Activated CD8-positive, alpha-beta memory T cell treated with anti-CD3 and anti-CD28 coated beads, Interleukin-2, amount 10 ng/mL, durations not matched to agents 7 days and 5 days (primary cell): ENCODE results near the gene ZG16. TPM values are rescaled to one million over a fixed set of nuclear protein-coding genes. Genes with fewer than 3 reads are reported as not detected.
"Not testable (repeated sequence)": the region's sequence is repeated elsewhere in the genome, so short reads cannot be mapped to it uniquely, and the experiment has no call there.

Experiments
- ATAC-seq: fragments of 150-1000 bp; cut with Tn5 transposase; one replicate; pipeline ENCODE4 v1.10.0; 2021; ENCODE audit warnings: moderate library complexity
- CTCF ChIA-PET: fragments of 350-600 bp; sonication (Branson Sonifier 250); formaldehyde crosslinking; loops from one replicate; lab custom pipeline; 2021; ENCODE audit warnings: antibody characterized with exemption; lab: Charles Lee
- DNase-seq: peaks from one replicate; pipeline ENCODE4 v3.0.0-alpha.2; 2020
- H3K27ac Mint-ChIP-seq: one replicate; pipeline ENCODE4 v1.8.0; 2021; ENCODE audit warnings: mild to moderate bottlenecking, mixed read lengths
- H3K27me3 Mint-ChIP-seq: one replicate; pipeline ENCODE4 v1.8.0; 2021; ENCODE audit warnings: mixed read lengths
- H3K36me3 Mint-ChIP-seq: one replicate; pipeline ENCODE4 v1.8.0; 2021; ENCODE audit warnings: mild to moderate bottlenecking, mixed read lengths
- H3K4me1 Mint-ChIP-seq: one replicate; pipeline ENCODE4 v1.8.0; 2021; ENCODE audit warnings: mixed read lengths
- H3K4me3 Mint-ChIP-seq: one replicate; pipeline ENCODE4 v1.8.0; 2021; ENCODE audit warnings: mild to moderate bottlenecking, moderate library complexity, mixed read lengths
- H3K9me3 Mint-ChIP-seq: one replicate; pipeline ENCODE4 v1.8.0; 2022; ENCODE audit warnings: low read depth, mixed read lengths
- total RNA-seq, 2 experiments: library from RNA; stranded (reverse); gene quantifications; one replicate each; pipeline ENCODE4 v1.2.3, GENCODE V29; 2021

Gene ZG16
- total RNA-seq = not detected

DNA sequence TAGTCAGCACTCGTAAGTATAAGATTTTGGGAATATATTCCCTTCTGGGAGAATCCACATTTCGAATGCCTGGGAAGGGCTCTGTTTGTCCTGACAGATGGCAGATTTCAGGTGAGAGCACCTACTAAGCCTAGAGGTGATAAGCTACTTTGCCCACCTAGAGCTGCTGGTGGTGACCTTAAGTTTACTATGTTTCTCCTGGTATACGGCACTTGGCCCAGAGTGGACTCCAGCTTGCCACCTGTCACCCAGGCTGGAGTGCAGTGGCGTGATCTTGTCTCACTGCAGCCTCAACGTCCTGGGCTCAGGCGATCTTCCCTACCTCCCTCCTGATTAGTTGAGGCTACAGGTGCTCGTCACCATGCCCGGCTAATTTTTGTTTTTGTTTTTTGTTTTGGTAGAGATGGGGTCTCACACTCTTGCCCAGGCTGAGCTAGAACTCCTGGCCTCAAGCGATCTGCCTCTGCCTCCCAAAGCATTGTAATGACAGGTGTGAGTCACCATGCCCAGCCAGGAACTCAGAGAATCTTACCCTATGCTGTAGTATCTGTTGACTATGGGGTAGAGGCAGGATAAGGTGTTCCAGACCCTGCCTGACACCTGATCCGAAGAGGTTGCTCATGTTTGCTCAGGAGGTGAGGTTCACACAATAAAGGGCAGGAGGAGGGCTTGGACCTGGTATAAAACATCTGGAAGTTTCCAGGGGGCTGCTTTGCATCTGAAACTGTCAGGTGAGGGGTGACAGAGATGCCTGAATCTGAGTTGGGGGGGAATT is at the start of gene ZG16:
Gene ZG16 (plus strand): TSS at position 681 of the 775 bp plus-strand sequence. CDS start 1,011 bp downstream, outside the sequence.
- Mint-ChIP-seq H3K27me3 (peaks cover 13% of the 10 kb centered on the region), H3K4me3 (no peak within 1 kb of the TSS), H3K4me1 (peaks cover 2% of the 10 kb centered on the region), H3K27ac (no peak within 1 kb of the TSS), H3K9me3 (no peaks in the 10 kb centered on the region), H3K36me3 (no peaks in the 10 kb centered on the region)
- CTCF ChIA-PET = interaction anchor here (0.8 to 2.3 kb wide), 4 partner anchors 8 to 254 kb away, joined by 3 to 11 read pairs (median 4); no protein-coding TSS in a partner anchor
- ATAC-seq (no peak), DNase-seq (no peak)

DNA sequence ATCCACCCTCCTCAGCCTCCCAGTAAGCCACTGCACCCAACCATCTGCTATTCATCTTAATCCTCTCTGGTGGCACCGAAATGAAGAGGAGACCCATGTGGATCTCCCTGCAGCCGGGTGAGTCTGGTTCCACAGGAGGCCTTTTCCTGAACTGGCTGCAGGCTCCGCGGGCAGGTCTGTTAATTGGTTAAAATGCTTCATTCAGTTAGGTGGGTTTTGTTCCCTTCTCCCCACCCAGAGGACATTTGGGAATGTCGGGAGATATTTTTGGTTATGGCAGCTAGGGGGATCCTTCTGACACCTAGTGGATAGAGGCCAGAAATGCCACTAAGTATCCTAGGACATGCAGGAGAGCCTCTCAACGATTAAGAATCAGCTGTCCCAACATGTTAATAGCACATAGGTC is 48.9 kb upstream of the ZG16 start:
- Mint-ChIP-seq H3K4me3 (no peak overlapping the region), H3K27ac (no peak overlapping the region), H3K4me1 (peaks cover 34% of the 10 kb centered on the region), H3K9me3 (peaks cover 4% of the 10 kb centered on the region), H3K27me3 (peaks cover 13% of the 10 kb centered on the region), H3K36me3 (peaks cover 6% of the 10 kb centered on the region)
- ATAC-seq = no peak
- CTCF ChIA-PET = interaction anchor here (1.0 to 6.3 kb wide), 13 partner anchors 10 to 705 kb away, joined by 3 to 54 read pairs (median 4); partner anchors contain the start of genes KIF22 and PAGR1
- DNase-seq = no peak

- Mint-ChIP-seq H3K4me3 (peak overlapping the region; percentile 8), H3K27me3 (peaks cover 13% of the 10 kb centered on the region), H3K4me1 (peaks cover 38% of the 10 kb centered on the region), H3K36me3 (peaks cover 12% of the 10 kb centered on the region), H3K27ac (peak overlapping the region; percentile 87), H3K9me3 (peaks cover 7% of the 10 kb centered on the region)
- CTCF ChIA-PET = interaction anchor here (0.8 to 6.3 kb wide), 8 partner anchors 9 to 119 kb away, joined by 3 to 54 read pairs (median 6); no protein-coding TSS in a partner anchor
- DNase-seq (no peak), ATAC-seq (no peak)
These were observed 47.4 kb upstream of the ZG16 start for GRCh38 chr16:29730649-29731048.

DNA sequence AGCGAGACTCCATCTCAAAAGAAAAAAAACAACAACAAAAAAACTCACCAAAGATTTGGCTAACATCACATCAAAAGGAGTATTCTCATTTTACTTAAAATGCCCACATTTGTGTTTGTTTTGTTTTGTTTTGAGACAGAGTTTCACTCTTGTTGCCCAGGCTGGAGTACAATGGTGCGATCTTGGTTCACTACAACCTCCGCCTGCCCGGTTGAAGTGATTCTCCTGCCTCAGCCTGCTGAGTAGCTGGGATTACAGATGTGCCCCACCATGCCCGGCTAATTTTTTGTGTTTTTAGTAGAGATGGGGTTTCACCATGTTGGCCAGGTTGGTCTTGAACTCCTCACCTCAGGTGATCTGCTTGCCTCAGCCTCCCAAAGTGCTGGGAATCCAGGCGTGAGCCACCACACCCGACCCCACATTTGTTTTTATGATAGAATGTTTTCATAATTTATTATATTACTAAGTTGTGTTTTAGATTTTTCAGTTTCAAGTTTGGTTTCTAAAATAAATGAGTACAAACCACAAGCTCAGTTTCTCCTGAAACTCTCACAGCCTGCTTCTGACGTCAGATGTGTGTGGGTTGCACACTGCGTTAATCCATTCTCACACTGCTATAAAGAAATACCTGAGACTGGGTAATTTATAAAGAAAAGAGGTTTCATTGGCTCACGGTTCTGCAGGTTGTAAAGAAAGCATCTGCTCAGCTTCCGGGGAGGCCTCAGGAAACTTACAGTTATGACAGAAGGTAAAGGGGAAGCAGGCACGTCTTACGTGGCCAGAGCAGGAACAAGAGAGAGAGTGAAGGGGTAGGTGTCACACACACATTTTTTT is 46.1 kb upstream of the ZG16 start:
- CTCF ChIA-PET = interaction anchor here (0.7 to 6.3 kb wide), 13 partner anchors 11 to 334 kb away, joined by 3 to 54 read pairs (median 5); partner anchors contain the start of genes ALDOA, KIF22, PAGR1 and ZG16
- Mint-ChIP-seq H3K36me3 (peaks cover 15% of the 10 kb centered on the region), H3K4me3 (peak overlapping the region; percentile 0), H3K4me1 (peaks cover 39% of the 10 kb centered on the region), H3K27ac (peak overlapping the region; percentile 87)
- peak; percentile 78 for ATAC-seq
- H3K9me3 Mint-ChIP-seq, H3K27me3 Mint-ChIP-seq: not testable (repeated sequence)
- DNase-seq = peak; percentile 75

DNA sequence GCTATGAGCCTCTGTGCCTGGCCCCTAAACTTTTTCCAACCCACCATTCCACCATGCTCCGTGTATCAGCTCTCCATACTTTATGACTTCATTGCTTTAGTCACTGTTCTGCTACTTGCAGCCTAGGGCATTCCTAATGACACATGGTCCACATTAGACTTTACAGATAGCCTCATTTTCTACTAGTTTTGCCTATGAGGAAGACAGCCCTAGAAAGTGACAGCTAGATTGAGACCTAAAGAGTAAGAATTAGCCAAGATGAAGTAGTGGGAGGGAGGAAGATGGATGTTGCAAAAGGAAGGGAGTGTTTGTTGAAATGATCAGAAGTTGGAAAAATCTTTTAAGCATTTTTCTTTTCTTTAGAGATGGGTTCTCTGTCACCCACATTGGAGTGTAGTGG is 43.3 kb upstream of the ZG16 start:
- Mint-ChIP-seq H3K27ac (no peak overlapping the region), H3K4me1 (peaks cover 52% of the 10 kb centered on the region), H3K4me3 (no peak overlapping the region)

GRCh38 chr16:29736112-29736511 is 41.9 kb upstream of the ZG16 start:
- Mint-ChIP-seq H3K27ac (no peak overlapping the region), H3K36me3 (peaks cover 22% of the 10 kb centered on the region), H3K4me3 (no peak overlapping the region), H3K4me1 (peaks cover 56% of the 10 kb centered on the region), H3K27me3 (no peaks in the 10 kb centered on the region), H3K9me3 (peaks cover 7% of the 10 kb centered on the region)
- CTCF ChIA-PET = interaction anchor here (1.0 to 1.3 kb wide), 2 partner anchors 8 to 113 kb away, joined by 3 to 5 read pairs; no protein-coding TSS in a partner anchor
- DNase-seq (no peak), ATAC-seq (no peak)

More for the DNA sequence above, 43.3 kb upstream of the ZG16 start:
- peaks cover 7% of the 10 kb centered on the region for H3K9me3 Mint-ChIP-seq
- no peak for ATAC-seq
- CTCF ChIA-PET = interaction anchor here (1.0 kb wide), 1 partner anchor 19 kb away, joined by 3 read pairs; no protein-coding TSS in a partner anchor
- DNase-seq = no peak
- peaks cover 15% of the 10 kb centered on the region for H3K36me3 Mint-ChIP-seq
- H3K27me3 Mint-ChIP-seq = no peaks in the 10 kb centered on the region

DNA sequence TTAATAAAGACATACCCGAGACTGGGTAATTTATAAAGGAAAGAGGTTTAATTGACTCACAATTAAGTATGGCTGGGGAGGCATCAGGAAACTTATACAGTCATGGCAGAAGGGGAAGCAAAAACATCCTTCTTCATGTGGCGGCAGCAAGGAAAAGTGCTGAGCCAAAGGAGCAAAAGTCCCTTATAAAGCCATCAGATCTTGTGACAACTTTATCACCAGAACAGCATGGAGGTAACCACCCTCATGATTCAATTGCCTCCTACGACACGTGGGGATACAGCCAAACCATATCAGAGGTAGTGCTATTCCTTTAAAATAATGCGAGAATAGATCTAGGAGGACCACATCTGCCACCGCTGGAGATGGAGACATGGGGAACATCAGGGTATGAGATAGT is 41.3 kb upstream of the ZG16 start:
- DNase-seq (no peak), ATAC-seq (no peak)
- Mint-ChIP-seq H3K4me3 (no peak overlapping the region), H3K27ac (no peak overlapping the region), H3K9me3 (peaks cover 7% of the 10 kb centered on the region), H3K27me3 (no peaks in the 10 kb centered on the region), H3K36me3 (peaks cover 22% of the 10 kb centered on the region), H3K4me1 (peaks cover 57% of the 10 kb centered on the region)
- CTCF ChIA-PET = interaction anchor here (1.0 to 1.3 kb wide), 2 partner anchors 8 to 112 kb away, joined by 3 to 5 read pairs; no protein-coding TSS in a partner anchor

DNA sequence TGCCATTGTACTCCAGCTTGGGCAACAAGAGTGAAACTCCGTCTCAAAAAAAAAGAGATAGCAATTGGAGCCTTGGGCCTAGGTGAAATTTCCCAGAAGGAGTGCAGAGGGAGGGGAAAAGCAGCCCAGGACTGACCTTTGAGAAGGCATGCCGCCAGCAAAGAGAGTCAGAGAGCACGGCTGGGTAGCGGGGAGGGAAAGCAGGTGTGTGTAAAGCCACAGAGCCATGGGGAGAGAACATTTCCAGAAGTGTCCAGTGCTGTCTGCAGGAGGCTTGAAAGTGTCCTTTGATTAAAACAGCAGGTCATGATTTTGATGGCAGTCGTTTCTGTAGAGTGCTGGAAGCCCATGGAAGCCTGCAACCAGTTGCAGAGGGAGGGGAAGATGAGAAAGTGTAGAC is 40.3 kb upstream of the ZG16 start:
- Mint-ChIP-seq H3K27me3 (no peaks in the 10 kb centered on the region), H3K9me3 (peaks cover 5% of the 10 kb centered on the region), H3K4me3 (no peak overlapping the region), H3K36me3 (peaks cover 25% of the 10 kb centered on the region), H3K27ac (peak overlapping the region; percentile 89), H3K4me1 (peaks cover 55% of the 10 kb centered on the region)
- CTCF ChIA-PET = no interaction called here
- DNase-seq = no peak
- no peak for ATAC-seq

GRCh38 chr16:29738514-29738913 is 39.5 kb upstream of the ZG16 start:
- no peaks in the 10 kb centered on the region for H3K27me3 Mint-ChIP-seq
- H3K4me3 Mint-ChIP-seq = peak overlapping the region; percentile 14
- ATAC-seq (peak; percentile 90), DNase-seq (peak; percentile 67)
- CTCF ChIA-PET = interaction anchor here (1.0 to 2.0 kb wide), 14 partner anchors 10 to 110 kb away, joined by 3 to 18 read pairs (median 6); partner anchors contain the start of genes KIF22 and PAGR1
- H3K27ac Mint-ChIP-seq = peak overlapping the region; percentile 89
- H3K4me1 Mint-ChIP-seq = peaks cover 56% of the 10 kb centered on the region
- peaks cover 3% of the 10 kb centered on the region for H3K9me3 Mint-ChIP-seq
- peaks cover 30% of the 10 kb centered on the region for H3K36me3 Mint-ChIP-seq

GRCh38 chr16:29739927-29740629 is 38.0 kb upstream of the ZG16 start:
- H3K9me3 Mint-ChIP-seq, H3K4me3 Mint-ChIP-seq, DNase-seq, H3K27me3 Mint-ChIP-seq, ATAC-seq, H3K27ac Mint-ChIP-seq: not testable (repeated sequence)
- H3K4me1 Mint-ChIP-seq = peaks cover 62% of the 10 kb centered on the region
- H3K36me3 Mint-ChIP-seq = peaks cover 35% of the 10 kb centered on the region
- CTCF ChIA-PET = interaction anchor here (1.3 to 2.0 kb wide), 7 partner anchors 19 to 75 kb away, joined by 4 to 18 read pairs (median 5); partner anchors contain the start of genes KIF22 and PAGR1

GRCh38 chr16:29740630-29741015 is 37.4 kb upstream of the ZG16 start:
- H3K27me3 Mint-ChIP-seq, CTCF ChIA-PET, H3K9me3 Mint-ChIP-seq, H3K4me3 Mint-ChIP-seq, DNase-seq, ATAC-seq: not testable (repeated sequence)
- H3K27ac Mint-ChIP-seq = peak overlapping the region; percentile 1
- peaks cover 62% of the 10 kb centered on the region for H3K4me1 Mint-ChIP-seq
- peaks cover 37% of the 10 kb centered on the region for H3K36me3 Mint-ChIP-seq

GRCh38 chr16:29742683-29743275 is 35.3 kb upstream of the ZG16 start:
- Mint-ChIP-seq H3K27ac (no peak overlapping the region), H3K27me3 (peaks cover 3% of the 10 kb centered on the region), H3K9me3 (no peaks in the 10 kb centered on the region), H3K4me1 (peaks cover 75% of the 10 kb centered on the region), H3K36me3 (peaks cover 40% of the 10 kb centered on the region), H3K4me3 (no peak overlapping the region)
- CTCF ChIA-PET = interaction anchor here (1.1 to 1.9 kb wide), 2 partner anchors 43 to 73 kb away, joined by 3 to 10 read pairs; partner anchors contain the start of gene PAGR1
- DNase-seq (no peak), ATAC-seq (no peak)
